OCI-LY1 (cell line): ENCODE data around the gene NUP210L.

Experiments used
- CTCF ChIP-seq: fragments of 200-600 bp; sonication (generic), shearing (Covaris generic); IDR thresholded peaks from 2 replicates; pipeline ENCODE4 v1.5.1; 2017; ENCODE audit warnings: mild to moderate bottlenecking, antibody characterized with exemption, low read length, moderate library complexity, mixed read lengths
- EZH2 ChIP-seq: fragments of 200-600 bp; sonication (generic), shearing (Covaris generic); IDR thresholded peaks from 2 replicates; pipeline ENCODE4 v1.8.0; 2017; ENCODE audit warnings: borderline replicate concordance, mixed run types, mild to moderate bottlenecking, antibody characterized with exemption, low read length, moderate library complexity, mixed read lengths

DNA sequence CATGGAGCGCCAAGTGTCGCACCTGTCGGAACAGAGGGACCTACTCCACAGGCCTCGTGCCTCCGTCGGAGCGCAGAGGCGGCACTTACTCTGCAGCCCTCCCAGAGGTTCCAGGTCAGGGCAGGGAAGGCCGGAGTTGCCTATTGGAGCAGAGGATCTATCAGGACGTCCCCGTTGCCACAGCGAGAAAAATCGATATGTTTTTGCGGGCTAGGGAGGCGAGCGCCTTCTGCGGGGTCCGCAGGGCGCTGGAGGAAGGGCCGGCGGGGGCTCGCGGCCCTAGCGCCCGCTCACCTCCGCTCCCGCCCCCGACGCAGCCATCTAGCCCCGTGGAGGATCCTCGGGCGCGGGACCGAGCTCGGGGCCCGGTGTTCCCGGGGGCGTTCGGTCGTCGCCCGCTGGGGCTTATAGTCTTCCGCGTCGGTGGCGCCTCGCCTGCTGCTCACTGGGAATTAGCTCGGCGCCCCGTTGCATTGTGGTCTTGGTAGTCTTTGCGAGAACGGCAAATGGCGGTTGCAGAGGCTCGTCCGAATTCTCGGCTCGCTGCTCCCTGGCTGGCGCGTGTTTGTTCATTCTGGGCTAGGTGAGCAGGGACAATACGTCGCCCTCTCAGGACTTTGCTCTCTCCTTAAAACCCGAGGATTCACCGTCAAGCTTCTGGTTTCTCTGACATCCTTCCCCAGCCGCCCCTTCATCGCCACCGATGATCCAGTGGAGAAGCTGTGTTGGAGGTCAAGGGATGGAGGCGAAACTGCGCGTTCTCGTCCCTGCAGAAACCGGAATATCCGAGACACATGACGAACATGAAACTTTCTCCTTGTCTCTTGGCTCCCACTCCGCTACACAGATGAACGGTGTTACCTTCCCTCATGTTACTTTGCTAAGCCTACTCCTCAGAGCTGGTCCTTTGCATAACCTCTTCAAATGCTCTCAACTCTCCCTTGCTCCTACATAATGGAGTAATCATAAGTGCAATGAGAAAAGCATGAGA lies 177.3 kb downstream of the NUP210L start, which contains the start of gene JTB:
- TF ChIP-seq CTCF (no peak; the same call in 1 of the 2 replicates), EZH2 (no peak)
